Esophagus squamous epithelium (tissue), 4 donors: ENCODE measurements around the gene CSNK1G1.

Source experiments
- CTCF ChIP-seq, 6 experiments: fragments of 450-650 bp in 4 of 6; fragments of 200-600 bp in 2 of 6; sonication (generic) in 2 of 6; IDR thresholded peaks; one replicate each; pipeline ENCODE4 v1.5.1; 2016 to 2019; ENCODE audit warnings: antibody characterized with exemption in 6 of 6, mild to moderate bottlenecking in 4 of 6, moderate library complexity in 4 of 6
- POLR2A ChIP-seq, 4 donors: fragments of 450-650 bp; IDR thresholded peaks; one replicate each; pipeline ENCODE4 v1.6.1; 2017; ENCODE audit warnings: antibody characterized with exemption in 4 of 4, mild to moderate bottlenecking in 4 of 4, moderate library complexity in 3 of 4

GRCh38 chr15:64157599-64158125 is 198.3 kb downstream of the CSNK1G1 start:
- TF ChIP-seq CTCF (IDR thresholded peaks at IDR 0.05) (no peak), POLR2A (IDR thresholded peaks at IDR 0.05) (no peak)
